SK-N-SH (cell line): ENCODE results near the gene PDCD1. TPM values are rescaled to one million over a fixed set of nuclear protein-coding genes. Genes with fewer than 3 reads are reported as not detected.
A peak's percentile ranks its signal among the peaks of the same experiment; 100 is the strongest.

Source experiments
- CTCF ChIA-PET: fragments of 300-600, 350-600 bp; formaldehyde crosslinking; extraction: SDS; loops from one replicate; lab custom pipeline; 2021; lab: Yijun Ruan, JAX
- POLR2A ChIA-PET: fragments of 350-600 bp; sonication (Branson Sonifier 250); formaldehyde crosslinking; extraction: SDS; loops from one replicate; lab custom pipeline; 2020; ENCODE audit warnings: antibody characterized with exemption, inconsistent platforms; lab: Yijun Ruan, JAX
- DNase-seq: peaks from one replicate; pipeline ENCODE4 v3.0.0; 2012
- H2AFZ ChIP-seq: fragments of 200-600 bp; sonication (generic); 2 replicates; pipeline ENCODE4 v1.8.1; 2016; ENCODE audit warnings: antibody characterized with exemption, mild to moderate bottlenecking, low read depth
- H3F3A ChIP-seq: fragments of 200-600 bp; sonication (generic); replicated peaks from 2 replicates; pipeline ENCODE3; 2016; ENCODE audit warnings: antibody characterized with exemption, mild to moderate bottlenecking; ENCODE audit not compliant: insufficient read depth
- H3K27ac ChIP-seq, 2 experiments: fragments of 200-500 bp in 1 of 2; fragments of 200-600 bp in 1 of 2; sonication (Bioruptor generic) in 1 of 2; sonication (generic), shearing (Covaris generic) in 1 of 2; 2 replicates each; pipeline versions ENCODE4 v1.5.1 to v1.6.1; 2014 to 2016; ENCODE audit warnings: low read depth in 2 of 2, inconsistent platforms in 1 of 2, low read length in 1 of 2, mild to moderate bottlenecking in 1 of 2, mixed read lengths in 1 of 2
- H3K27me3 ChIP-seq: fragments of 200-600 bp; sonication (generic), shearing (Covaris generic); 2 replicates; pipeline ENCODE4 v1.6.1; 2016; ENCODE audit warnings: mixed run types; ENCODE audit not compliant: insufficient read depth
- H3K36me3 ChIP-seq, 2 experiments: fragments of 200-500 bp in 1 of 2; fragments of 200-600 bp in 1 of 2; sonication (Bioruptor generic) in 1 of 2; sonication (generic) in 1 of 2; replicated peaks in 1 of 2; 2 replicates each; pipeline versions ENCODE3 to v1.5.1; 2014 to 2016; ENCODE audit warnings: low read length in 1 of 2, mild to moderate bottlenecking in 1 of 2; ENCODE audit not compliant: insufficient read depth in 2 of 2, control insufficient read depth in 1 of 2
- H3K4me1 ChIP-seq, 2 experiments: fragments of 200-500 bp in 1 of 2; fragments of 200-600 bp in 1 of 2; sonication (Bioruptor generic) in 1 of 2; sonication (generic), shearing (Covaris generic) in 1 of 2; 2 replicates each; pipeline versions ENCODE4 v1.5.1 to v1.6.1; 2014 to 2016; ENCODE audit warnings: low read depth in 1 of 2, low read length in 1 of 2, mixed run types in 1 of 2; ENCODE audit not compliant: insufficient read depth in 2 of 2, control insufficient read depth in 1 of 2
- H3K4me2 ChIP-seq: fragments of 200-600 bp; sonication (generic), shearing (Covaris generic); 2 replicates; pipeline ENCODE4 v1.6.1; 2017; ENCODE audit warnings: mixed run types
- H3K4me3 ChIP-seq, 2 experiments: fragments of 200-500 bp in 1 of 2; fragments of 200-600 bp in 1 of 2; sonication (Bioruptor generic) in 1 of 2; sonication (generic), shearing (Covaris generic) in 1 of 2; 2 replicates each; pipeline versions ENCODE4 v1.5.1 to v1.8.1; 2014 to 2016; ENCODE audit warnings: low read depth in 2 of 2, inconsistent platforms in 1 of 2, low read length in 1 of 2, mild to moderate bottlenecking in 1 of 2, mixed read lengths in 1 of 2, moderate library complexity in 1 of 2
- H3K79me2 ChIP-seq: fragments of 200-600 bp; sonication (generic); 2 replicates; pipeline ENCODE4 v1.8.1; 2017; ENCODE audit warnings: mild to moderate bottlenecking; ENCODE audit not compliant: insufficient read depth
- H3K9ac ChIP-seq: fragments of 200-600 bp; sonication (generic); 2 replicates; pipeline ENCODE4 v1.6.1; 2017; ENCODE audit warnings: mixed run types
- H3K9me2 ChIP-seq: fragments of 200-600 bp; sonication (generic); 2 replicates; pipeline ENCODE4 v1.6.1; 2017; ENCODE audit warnings: mixed run types
- H3K9me3 ChIP-seq: fragments of 200-600 bp; sonication (generic); 2 replicates; pipeline ENCODE4 v1.6.1; 2017; ENCODE audit warnings: mixed run types, mild to moderate bottlenecking, moderate library complexity
- H4K20me1 ChIP-seq: fragments of 200-600 bp; sonication (generic); 2 replicates; pipeline ENCODE4 v1.6.1; 2017; ENCODE audit warnings: mild to moderate bottlenecking, mixed run types; ENCODE audit not compliant: insufficient read depth
- CHD2 ChIP-seq: fragments of 150-350 bp; IDR thresholded peaks from 2 replicates; pipeline ENCODE4 v1.6.1; 2018; ENCODE audit warnings: low read length; ENCODE audit not compliant: partially characterized antibody
- CTCF ChIP-seq: fragments of 200-600 bp; sonication (generic); IDR thresholded peaks from 2 replicates; pipeline ENCODE4 v1.6.1; 2017; ENCODE audit warnings: antibody characterized with exemption, mild to moderate bottlenecking, moderate library complexity
- EP300 ChIP-seq, 2 experiments: IDR thresholded peaks; 2 replicates each; pipeline versions ENCODE4 v1.4.0 to v1.6.1; 2012; ENCODE audit warnings: borderline replicate concordance in 1 of 2, low read depth in 1 of 2, low read length in 1 of 2
- EZH2phosphoT487 ChIP-seq: fragments of 200-600 bp; sonication (generic); IDR thresholded peaks from 2 replicates; pipeline ENCODE4 v1.6.1; 2017; ENCODE audit warnings: low read depth, mixed run types, mild to moderate bottlenecking, antibody characterized with exemption, moderate library complexity, borderline replicate concordance
- FOSL2 ChIP-seq: IDR thresholded peaks from 2 replicates; pipeline ENCODE4 v1.4.0; 2012; ENCODE audit warnings: low read depth, mild to moderate bottlenecking, moderate library complexity, borderline replicate concordance
- FOXJ3 ChIP-seq: sonication (generic); formaldehyde crosslinking; IDR thresholded peaks from 2 replicates; pipeline ENCODE4 v1.5.1; 2020; ENCODE audit warnings: mild to moderate bottlenecking, missing genetic modification reagents
- GABPA ChIP-seq: IDR thresholded peaks from 2 replicates; pipeline ENCODE4 v1.4.0; 2012; ENCODE audit warnings: low read depth, mild to moderate bottlenecking
- GATA2 ChIP-seq: sonication (generic); formaldehyde crosslinking; IDR thresholded peaks from 2 replicates; pipeline ENCODE4 v1.5.0; 2020; ENCODE audit warnings: mild to moderate bottlenecking, missing genetic modification reagents
- IRF3 ChIP-seq: fragments of 150-350 bp; IDR thresholded peaks from 2 replicates; pipeline ENCODE4 v1.6.1; 2016; ENCODE audit warnings: mild to moderate bottlenecking, low read depth, low read length
- MEF2A ChIP-seq: IDR thresholded peaks from 2 replicates; pipeline ENCODE4 v1.4.0; 2012; ENCODE audit warnings: low read depth, borderline replicate concordance
- MXI1 ChIP-seq: IDR thresholded peaks from 2 replicates; pipeline ENCODE4 v1.6.1; 2012; ENCODE audit warnings: mild to moderate bottlenecking, low read depth, low read length, improper control_type of control experiment
- NFIC ChIP-seq: IDR thresholded peaks from 2 replicates; pipeline ENCODE4 v1.4.0; 2012; ENCODE audit warnings: borderline replicate concordance
- NRF1 ChIP-seq: IDR thresholded peaks from 2 replicates; pipeline ENCODE4 v1.6.1; 2012; ENCODE audit warnings: low read depth, mild to moderate bottlenecking, low read length
- RAD21 ChIP-seq: IDR thresholded peaks from 2 replicates; pipeline ENCODE4 v1.6.1; 2012; ENCODE audit warnings: mild to moderate bottlenecking, low read length
- RFX5 ChIP-seq: IDR thresholded peaks from 2 replicates; pipeline ENCODE4 v1.6.1; 2012; ENCODE audit warnings: mild to moderate bottlenecking, improper control_type of control experiment, low read length
- SIN3A ChIP-seq: IDR thresholded peaks from 2 replicates; pipeline ENCODE4 v1.6.1; 2012; ENCODE audit warnings: low read depth, mild to moderate bottlenecking, low read length, moderate library complexity, borderline replicate concordance
- SMC3 ChIP-seq: IDR thresholded peaks from 2 replicates; pipeline ENCODE4 v1.6.1; 2012; ENCODE audit warnings: low read depth, low read length, improper control_type of control experiment
- TAF1 ChIP-seq: IDR thresholded peaks from 2 replicates; pipeline ENCODE4 v1.6.1; 2012; ENCODE audit warnings: low read depth, mild to moderate bottlenecking, low read length, moderate library complexity, borderline replicate concordance
- TCF12 ChIP-seq: IDR thresholded peaks from 2 replicates; pipeline ENCODE4 v1.4.0; 2012
- TEAD4 ChIP-seq: IDR thresholded peaks from 2 replicates; pipeline ENCODE4 v1.4.0; 2012; ENCODE audit warnings: mild to moderate bottlenecking, borderline replicate concordance; ENCODE audit not compliant: insufficient read depth
- USF1 ChIP-seq: IDR thresholded peaks from 2 replicates; pipeline ENCODE4 v1.4.0; 2012; ENCODE audit warnings: low read depth, borderline replicate concordance
- YY1 ChIP-seq: IDR thresholded peaks from 2 replicates; pipeline ENCODE4 v1.4.0; 2012; ENCODE audit warnings: low read depth, mild to moderate bottlenecking
- WGBS: methylation state at CpG from one replicate; pipeline ENCODE4 v1.1.6; 2017; ENCODE audit warnings: low lambda C conversion rate; 5-methylcytosine and 5-hydroxymethylcytosine counted together
- polyA plus RNA-seq, 3 experiments: library from polyadenylated mRNA; depleted of rRNA; stranded (reverse); fragments of >200 nt; gene quantifications; 2 replicates each; pipeline ENCODE4 v1.2.3, GENCODE V29; 2012
- TF ChIP-seq, protein P1 (sequence below): fragments of 150-350 bp; IDR thresholded peaks from 2 replicates; pipeline ENCODE4 v1.6.1; 2017; ENCODE audit warnings: antibody characterized with exemption, low read length, low read depth, borderline replicate concordance
- TF ChIP-seq, protein P2 (sequence below): IDR thresholded peaks from 2 replicates; pipeline ENCODE4; 2012

Gene PDCD1
- polyA plus RNA-seq, 1 of the 3 experiments (the other 2 are of a cell fraction) = not detected

DNA sequence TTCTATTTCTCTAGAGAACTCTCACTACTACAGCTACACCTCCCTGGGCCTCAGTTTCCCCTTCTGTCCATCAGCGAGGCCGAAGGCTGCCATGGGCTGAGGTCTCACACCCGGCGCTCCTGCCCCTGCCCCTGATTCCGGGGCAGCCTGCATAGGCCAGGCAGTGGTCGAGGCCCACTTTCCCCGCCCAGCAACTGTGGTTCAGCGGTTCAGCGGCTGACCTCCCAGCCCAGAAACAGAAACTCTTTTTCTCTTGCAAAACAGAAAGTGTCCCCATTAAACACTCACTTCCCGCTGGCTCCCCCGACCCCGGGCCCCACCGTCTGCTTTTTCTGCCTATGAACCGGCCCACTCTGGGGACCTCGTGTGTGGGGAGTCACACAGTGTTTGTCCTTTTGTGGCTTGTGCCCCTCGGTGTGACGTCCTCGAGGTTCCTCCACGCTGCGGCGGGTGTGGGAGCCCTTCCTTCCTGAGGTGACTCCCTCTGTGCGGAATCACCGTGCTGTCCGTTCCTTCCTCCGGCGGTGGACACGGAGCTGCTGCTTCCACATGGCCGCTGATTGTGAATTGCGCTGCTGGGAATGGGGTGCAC is 16.0 kb downstream of the PDCD1 start:
- CTCF ChIA-PET = interaction anchor here (1.3 kb wide), 1 partner anchor 17 kb away, joined by 3 read pairs; no protein-coding TSS in a partner anchor

GRCh38 chr2:241842067-241842415 is 16.7 kb downstream of the PDCD1 start:
- no peaks in the 10 kb centered on the region for H3K9me3 ChIP-seq
- no peaks in the 10 kb centered on the region for H3F3A ChIP-seq
- H4K20me1 ChIP-seq = no peaks in the 10 kb centered on the region
- ChIA-PET CTCF (interaction anchor here (1.2 to 1.5 kb wide), 3 partner anchors 16 to 177 kb away, joined by 3 to 4 read pairs (median 3); no protein-coding TSS in a partner anchor), POLR2A (no interaction called here)
- H3K27ac ChIP-seq = no peak overlapping the region
- no peaks in the 10 kb centered on the region for H3K27me3 ChIP-seq
- no peak overlapping the region for H3K9ac ChIP-seq
- TF ChIP-seq CHD2 (no peak), EP300 (IDR thresholded peaks at IDR 0.05; ENCODE audit: borderline replicate concordance in 1 of 2, low read depth in 1 of 2, low read length in 1 of 2) (no peak), MXI1 (no peak), FOXJ3 (CRISPR knock-in tag) (no peak), CTCF (no peak), USF1 (no peak), GABPA (no peak), SIN3A (no peak), TCF12 (no peak), TAF1 (no peak), NFIC (no peak), IRF3 (no peak), RAD21 (no peak)
- TF ChIP-seq, protein P1, sequence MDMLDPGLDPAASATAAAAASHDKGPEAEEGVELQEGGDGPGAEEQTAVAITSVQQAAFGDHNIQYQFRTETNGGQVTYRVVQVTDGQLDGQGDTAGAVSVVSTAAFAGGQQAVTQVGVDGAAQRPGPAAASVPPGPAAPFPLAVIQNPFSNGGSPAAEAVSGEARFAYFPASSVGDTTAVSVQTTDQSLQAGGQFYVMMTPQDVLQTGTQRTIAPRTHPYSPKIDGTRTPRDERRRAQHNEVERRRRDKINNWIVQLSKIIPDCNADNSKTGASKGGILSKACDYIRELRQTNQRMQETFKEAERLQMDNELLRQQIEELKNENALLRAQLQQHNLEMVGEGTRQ = no peak
- TF ChIP-seq, protein P2, sequence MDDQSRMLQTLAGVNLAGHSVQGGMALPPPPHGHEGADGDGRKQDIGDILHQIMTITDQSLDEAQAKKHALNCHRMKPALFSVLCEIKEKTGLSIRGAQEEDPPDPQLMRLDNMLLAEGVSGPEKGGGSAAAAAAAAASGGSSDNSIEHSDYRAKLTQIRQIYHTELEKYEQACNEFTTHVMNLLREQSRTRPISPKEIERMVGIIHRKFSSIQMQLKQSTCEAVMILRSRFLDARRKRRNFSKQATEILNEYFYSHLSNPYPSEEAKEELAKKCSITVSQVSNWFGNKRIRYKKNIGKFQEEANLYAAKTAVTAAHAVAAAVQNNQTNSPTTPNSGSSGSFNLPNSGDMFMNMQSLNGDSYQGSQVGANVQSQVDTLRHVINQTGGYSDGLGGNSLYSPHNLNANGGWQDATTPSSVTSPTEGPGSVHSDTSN = no peak
- no peak for DNase-seq
- H3K4me3 ChIP-seq = no peak overlapping the region
- H3K4me1 ChIP-seq = no peaks in the 10 kb centered on the region; a peak in 1 of 4 replicates
- no peak overlapping the region for H3K4me2 ChIP-seq
- H3K36me3 ChIP-seq = no peaks in the 10 kb centered on the region
- no peak overlapping the region for H2AFZ ChIP-seq
- H3K79me2 ChIP-seq = no peaks in the 10 kb centered on the region
- no peaks in the 10 kb centered on the region for H3K9me2 ChIP-seq
- 91% methylated on average over 11 of the region's 11 CpGs for WGBS

More for the DNA sequence above, 16.0 kb downstream of the PDCD1 start:
- H3K79me2 ChIP-seq = no peaks in the 10 kb centered on the region
- no peaks in the 10 kb centered on the region for H3K27me3 ChIP-seq
- H3K9ac ChIP-seq = no peak overlapping the region
- no peaks in the 10 kb centered on the region for H4K20me1 ChIP-seq
- H3K4me3 ChIP-seq = no peak overlapping the region
- no peaks in the 10 kb centered on the region for H3K36me3 ChIP-seq
- H3F3A ChIP-seq = no peaks in the 10 kb centered on the region
- DNase-seq = peak; percentile 28
- no peak overlapping the region for H3K4me2 ChIP-seq
- H3K9me3 ChIP-seq = no peaks in the 10 kb centered on the region
- 95% methylated on average over 27 of the region's 29 CpGs for WGBS
- POLR2A ChIA-PET = no interaction called here
- no peaks in the 10 kb centered on the region; a peak in 1 of 4 replicates for H3K4me1 ChIP-seq
- H2AFZ ChIP-seq = no peak overlapping the region
- H3K27ac ChIP-seq = no peak overlapping the region
- no peak for TF ChIP-seq MEF2A
- TF ChIP-seq NRF1 = no peak
- TF ChIP-seq GATA2 (CRISPR knock-in tag) = no peak
- TF ChIP-seq MXI1 = no peak
- no peak for TF ChIP-seq SMC3
- TF ChIP-seq USF1 = no peak
- TF ChIP-seq EZH2phosphoT487 = no peak
- TF ChIP-seq TEAD4 = no peak
- TF ChIP-seq FOSL2 = no peak
- no peak for TF ChIP-seq YY1
- no peak for TF ChIP-seq RFX5
- no peak for TF ChIP-seq TCF12
- no peaks in the 10 kb centered on the region for H3K9me2 ChIP-seq
